Measurements from ENCODE around the gene TSPY3.
"Not testable (repeated sequence)": the region's sequence is repeated elsewhere in the genome, so short reads cannot be mapped to it uniquely, and the experiment has no call there.

TSPY3 gene

DNA sequence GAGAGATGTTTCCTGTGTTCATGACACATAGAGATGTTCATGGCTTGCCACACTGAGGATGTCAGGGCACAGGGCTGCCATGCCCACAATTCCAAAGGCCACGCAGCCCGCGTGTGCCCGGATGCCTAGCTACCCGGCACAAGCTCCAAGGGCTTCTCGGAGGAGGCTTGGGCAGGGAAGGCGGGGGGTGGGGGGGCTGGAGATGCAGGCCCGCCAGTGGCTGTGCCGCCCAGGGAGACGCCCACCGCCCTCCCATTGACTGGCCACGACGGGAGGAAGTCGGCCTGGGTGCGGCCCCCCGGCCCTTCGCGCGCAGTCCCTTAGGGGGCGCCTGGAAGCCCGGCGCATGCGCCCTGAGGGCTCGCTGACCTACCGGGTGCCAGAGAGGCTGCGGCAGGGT lies at the start of gene TSPY3:
TSPY3 (plus strand) TSS at position 301 of the 400 bp plus-strand sequence; CDS start at position 347, 46 bp downstream.
- not testable (repeated sequence) for H3K4me3 Mint-ChIP-seq, H3K9me3 Mint-ChIP-seq, H3K36me3 Mint-ChIP-seq, H3K27ac Mint-ChIP-seq, H3K4me1 Mint-ChIP-seq, H3K27me3 Mint-ChIP-seq

DNA sequence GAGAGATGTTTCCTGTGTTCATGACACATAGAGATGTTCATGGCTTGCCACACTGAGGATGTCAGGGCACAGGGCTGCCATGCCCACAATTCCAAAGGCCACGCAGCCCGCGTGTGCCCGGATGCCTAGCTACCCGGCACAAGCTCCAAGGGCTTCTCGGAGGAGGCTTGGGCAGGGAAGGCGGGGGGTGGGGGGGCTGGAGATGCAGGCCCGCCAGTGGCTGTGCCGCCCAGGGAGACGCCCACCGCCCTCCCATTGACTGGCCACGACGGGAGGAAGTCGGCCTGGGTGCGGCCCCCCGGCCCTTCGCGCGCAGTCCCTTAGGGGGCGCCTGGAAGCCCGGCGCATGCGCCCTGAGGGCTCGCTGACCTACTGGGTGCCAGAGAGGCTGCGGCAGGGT lies 40.7 kb upstream of the TSPY3 start, which contains the start of gene TSPY8:
TSPY8 (plus strand) TSS at position 301 of the 400 bp plus-strand sequence; CDS start at position 347, 46 bp downstream.
- not testable (repeated sequence) for H3K36me3 Mint-ChIP-seq, H3K9me3 Mint-ChIP-seq

GRCh38 chrY:9396527-9396926 lies 1.7 kb upstream of the TSPY3 start:
- not testable (repeated sequence) for H3K4me3 Mint-ChIP-seq, H3K36me3 Mint-ChIP-seq, H3K27me3 Mint-ChIP-seq, H3K27ac Mint-ChIP-seq, H3K4me1 Mint-ChIP-seq, H3K9me3 Mint-ChIP-seq

More for the DNA sequence above, 40.7 kb upstream of the TSPY3 start, which contains the start of gene TSPY8:
- not testable (repeated sequence) for H3K4me3 Mint-ChIP-seq, H3K27ac Mint-ChIP-seq, H3K4me1 Mint-ChIP-seq, H3K27me3 Mint-ChIP-seq
